NCI-H1092 treated with DMSO at 0.1 percent for 48 hours (cell line): ENCODE measurements around the gene GUCY1A1.
"Not testable (repeated sequence)": the region's sequence is repeated elsewhere in the genome, so short reads cannot be mapped to it uniquely, and the experiment has no call there.

Experiments used
- DNase-seq: peaks from one replicate; lab custom pipeline; 2025; lab: John Stamatoyannopoulos, UW

GUCY1A1 gene, protein sequence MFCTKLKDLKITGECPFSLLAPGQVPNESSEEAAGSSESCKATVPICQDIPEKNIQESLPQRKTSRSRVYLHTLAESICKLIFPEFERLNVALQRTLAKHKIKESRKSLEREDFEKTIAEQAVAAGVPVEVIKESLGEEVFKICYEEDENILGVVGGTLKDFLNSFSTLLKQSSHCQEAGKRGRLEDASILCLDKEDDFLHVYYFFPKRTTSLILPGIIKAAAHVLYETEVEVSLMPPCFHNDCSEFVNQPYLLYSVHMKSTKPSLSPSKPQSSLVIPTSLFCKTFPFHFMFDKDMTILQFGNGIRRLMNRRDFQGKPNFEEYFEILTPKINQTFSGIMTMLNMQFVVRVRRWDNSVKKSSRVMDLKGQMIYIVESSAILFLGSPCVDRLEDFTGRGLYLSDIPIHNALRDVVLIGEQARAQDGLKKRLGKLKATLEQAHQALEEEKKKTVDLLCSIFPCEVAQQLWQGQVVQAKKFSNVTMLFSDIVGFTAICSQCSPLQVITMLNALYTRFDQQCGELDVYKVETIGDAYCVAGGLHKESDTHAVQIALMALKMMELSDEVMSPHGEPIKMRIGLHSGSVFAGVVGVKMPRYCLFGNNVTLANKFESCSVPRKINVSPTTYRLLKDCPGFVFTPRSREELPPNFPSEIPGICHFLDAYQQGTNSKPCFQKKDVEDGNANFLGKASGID

GRCh38 chr4:155666344-155667221 lies at the start of gene GUCY1A1:
GUCY1A1 (plus strand) TSS chr4:155666848; CDS start chr4:155696868, 30,020 bp downstream.
- no peak for DNase-seq

GRCh38 chr4:155617296-155617695 lies 49.4 kb upstream of the GUCY1A1 start:
- DNase-seq, result no peak

DNA sequence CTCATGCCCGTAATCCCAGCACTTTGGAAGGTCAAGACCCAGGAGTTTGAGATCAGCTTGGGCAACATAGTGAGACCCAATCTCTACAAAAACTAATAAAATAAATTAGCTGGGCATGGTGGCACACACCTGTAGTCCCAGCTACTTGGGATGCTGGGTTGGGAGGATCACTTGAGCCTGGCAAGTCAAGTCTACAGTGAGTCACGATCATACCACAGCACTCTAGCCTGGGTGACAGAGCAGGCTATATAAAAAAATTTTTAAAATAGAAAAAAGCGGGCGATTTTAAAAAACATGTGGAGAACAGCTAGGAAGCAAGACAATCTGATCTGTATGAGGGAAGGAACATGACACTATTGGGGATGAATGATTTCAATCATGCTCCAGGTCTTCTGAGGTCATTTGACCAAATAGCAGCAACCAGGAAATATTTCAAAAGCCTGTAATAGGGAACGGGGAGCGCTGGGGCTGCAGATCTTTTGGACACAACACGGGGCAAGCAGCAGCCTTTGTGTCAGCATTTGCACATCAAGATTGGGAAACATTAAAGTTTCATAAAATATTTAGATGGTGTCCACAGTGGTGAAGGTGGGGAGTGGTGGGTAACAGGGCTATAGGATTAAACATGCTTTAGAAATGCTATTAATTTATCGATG lies 48.3 kb upstream of the GUCY1A1 start:
- no peak for DNase-seq

DNA sequence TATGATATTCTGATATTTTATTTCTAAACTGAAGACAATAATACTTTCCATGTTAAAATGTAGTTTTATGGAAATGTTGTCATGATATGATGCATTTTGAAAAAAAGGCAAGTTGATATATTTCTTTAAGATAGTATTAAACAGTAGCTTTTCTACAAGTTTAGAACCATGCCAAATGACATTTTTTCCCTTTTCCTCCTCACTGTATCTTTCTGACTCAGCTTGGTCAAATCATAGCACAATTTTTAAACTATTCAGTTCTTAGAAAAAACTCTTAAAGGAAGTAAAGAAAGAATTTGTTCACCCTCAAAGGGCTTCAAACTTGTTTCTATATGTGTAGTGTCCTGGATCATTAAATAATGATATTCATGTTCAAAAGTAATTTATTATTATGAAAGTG lies 46.0 kb upstream of the GUCY1A1 start:
- DNase-seq, result no peak

- no peak for DNase-seq
Observed at GRCh38 chr4:155624478-155624877, 42.2 kb upstream of the GUCY1A1 start.

DNA sequence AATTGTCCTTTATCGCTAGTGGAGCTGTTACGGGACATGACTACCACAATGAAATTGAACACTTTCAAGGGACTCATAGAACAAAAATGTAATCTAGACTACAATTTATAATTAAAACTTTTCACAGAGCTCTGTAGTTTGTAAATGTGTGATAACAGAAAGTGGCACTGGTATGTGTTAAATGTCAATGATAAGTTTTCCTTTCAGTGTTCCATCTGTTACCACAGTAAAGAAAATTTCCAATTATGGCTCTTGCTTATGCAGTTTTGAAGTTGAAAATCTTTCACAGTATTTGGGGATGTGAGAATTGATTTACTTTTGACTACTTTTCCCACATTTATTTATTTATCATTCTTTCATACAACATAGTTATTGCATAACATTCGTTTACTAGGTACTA lies 40.1 kb upstream of the GUCY1A1 start:
- DNase-seq, result no peak

- no peak for DNase-seq
Observed at GRCh38 chr4:155629183-155629825, 37.3 kb upstream of the GUCY1A1 start.

DNA sequence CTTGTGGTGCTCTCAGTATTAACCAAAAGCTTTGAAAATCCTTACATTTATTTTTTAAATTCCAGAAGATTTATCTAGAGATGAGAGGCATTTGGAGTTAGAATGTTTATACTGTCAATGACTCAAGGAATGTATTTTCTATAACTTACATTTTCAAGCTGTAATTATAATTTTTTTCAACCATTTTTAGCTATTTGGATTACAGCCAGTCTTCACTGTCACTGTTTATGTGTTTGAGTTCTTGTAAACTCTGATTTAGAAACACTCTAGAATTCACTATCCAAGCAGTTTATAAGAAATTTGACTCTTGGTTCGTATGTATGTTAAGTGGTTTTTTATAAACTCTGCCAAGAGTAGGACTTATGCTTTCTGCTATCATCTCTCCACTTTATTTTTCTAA lies 36.7 kb upstream of the GUCY1A1 start:
- no peak for DNase-seq

- no peak for DNase-seq
Observed at GRCh38 chr4:155632310-155632840, 34.3 kb upstream of the GUCY1A1 start.

GRCh38 chr4:155638195-155638965 lies 28.3 kb upstream of the GUCY1A1 start:
- no peak for DNase-seq

GRCh38 chr4:155639704-155640523 lies 26.7 kb upstream of the GUCY1A1 start:
- no peak for DNase-seq

DNA sequence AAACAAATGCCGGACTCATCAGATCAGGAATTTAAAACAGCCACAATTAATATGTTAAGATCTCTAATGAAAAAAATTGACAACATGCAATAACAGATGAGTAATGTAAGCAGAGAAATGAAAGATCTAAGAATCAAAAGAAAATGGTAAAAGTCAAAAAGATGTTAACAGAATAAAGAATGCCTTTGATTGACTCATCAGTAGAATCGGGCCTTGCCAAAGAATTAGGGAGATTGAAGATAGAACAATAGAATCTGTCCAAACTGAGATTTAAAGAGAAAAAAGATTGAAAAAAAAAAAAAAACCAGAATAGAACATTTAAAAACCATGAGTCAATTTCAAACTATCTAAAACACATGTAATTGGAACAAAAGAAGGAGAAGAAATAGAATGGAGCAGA lies 25.9 kb upstream of the GUCY1A1 start:
- no peak for DNase-seq

DNA sequence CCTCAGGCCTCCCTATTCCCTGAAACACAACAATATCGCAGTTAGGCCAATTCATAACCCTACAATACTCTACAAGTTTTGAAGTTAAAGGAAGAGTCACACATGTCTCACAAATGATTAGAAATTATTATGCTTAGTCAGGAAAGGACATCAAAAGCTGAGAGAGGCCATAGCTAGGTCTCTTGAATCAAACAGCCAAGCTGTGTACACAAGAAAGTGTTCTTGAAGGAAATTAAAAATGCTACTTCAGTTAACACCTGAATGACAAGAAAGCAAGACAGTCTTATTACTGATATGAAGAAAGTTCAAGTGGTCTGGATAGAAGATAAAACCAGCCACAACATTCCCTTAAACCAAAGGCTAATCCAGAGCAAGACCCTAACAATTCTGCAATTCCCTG lies 23.6 kb upstream of the GUCY1A1 start:
- no peak for DNase-seq

DNA sequence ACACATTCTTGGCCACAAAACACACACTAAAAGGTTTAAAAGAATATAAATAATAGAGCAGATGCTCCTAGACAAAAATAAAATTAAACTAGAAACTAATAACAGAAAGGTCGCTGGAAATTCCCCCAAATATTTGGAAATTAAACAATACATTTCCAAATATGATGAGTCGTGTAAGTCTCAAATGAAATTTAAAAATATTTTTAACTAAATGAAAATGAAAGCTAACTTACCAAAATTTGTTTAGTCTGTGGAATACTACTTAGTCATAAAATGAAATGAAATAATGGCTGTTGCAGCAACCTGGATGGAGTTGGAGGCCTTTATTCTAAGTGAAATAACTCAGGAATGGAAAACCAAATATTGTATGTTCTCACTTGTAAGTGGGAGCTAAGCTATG lies 20.6 kb upstream of the GUCY1A1 start:
- DNase-seq, result no peak

DNA sequence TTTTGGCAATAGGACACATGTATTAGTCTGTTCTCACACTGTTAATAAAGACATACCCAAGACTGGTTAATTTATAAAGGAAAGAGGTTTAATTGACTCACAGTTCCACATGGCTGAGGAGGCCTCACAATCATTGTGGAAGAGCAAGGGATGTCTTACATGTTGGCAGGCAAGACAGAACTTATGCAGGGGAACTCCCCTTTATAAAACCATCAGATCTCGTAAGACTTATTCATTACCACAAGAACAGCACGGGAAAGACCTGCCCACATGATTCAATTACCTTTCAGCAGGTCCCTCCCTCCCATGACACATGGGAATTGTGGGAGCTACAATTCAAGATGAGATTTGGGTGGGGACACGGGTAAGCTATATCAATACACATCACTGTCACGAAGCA lies 15.9 kb upstream of the GUCY1A1 start:
- not testable (repeated sequence) for DNase-seq

DNA sequence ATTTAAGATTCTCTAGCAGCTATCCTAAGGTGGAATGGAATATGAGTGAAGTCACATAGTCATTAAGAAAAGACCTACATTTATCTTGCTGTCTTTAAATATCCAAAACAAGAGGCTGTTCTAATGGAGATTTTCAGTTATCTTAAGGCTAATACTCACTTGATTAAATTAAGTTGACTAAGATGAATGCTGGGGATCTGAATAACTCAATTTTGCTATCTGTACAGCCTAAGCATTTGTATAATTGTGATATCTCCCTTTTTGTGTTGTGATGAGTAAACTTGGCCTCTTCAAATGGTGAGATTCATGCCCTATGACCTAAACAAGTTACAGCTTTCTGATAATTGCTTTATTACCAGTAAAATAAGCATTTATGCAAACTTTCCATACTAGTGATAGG lies 13.6 kb upstream of the GUCY1A1 start:
- no peak for DNase-seq

- no peak for DNase-seq
Observed at GRCh38 chr4:155656025-155656424, 10.6 kb upstream of the GUCY1A1 start.

DNA sequence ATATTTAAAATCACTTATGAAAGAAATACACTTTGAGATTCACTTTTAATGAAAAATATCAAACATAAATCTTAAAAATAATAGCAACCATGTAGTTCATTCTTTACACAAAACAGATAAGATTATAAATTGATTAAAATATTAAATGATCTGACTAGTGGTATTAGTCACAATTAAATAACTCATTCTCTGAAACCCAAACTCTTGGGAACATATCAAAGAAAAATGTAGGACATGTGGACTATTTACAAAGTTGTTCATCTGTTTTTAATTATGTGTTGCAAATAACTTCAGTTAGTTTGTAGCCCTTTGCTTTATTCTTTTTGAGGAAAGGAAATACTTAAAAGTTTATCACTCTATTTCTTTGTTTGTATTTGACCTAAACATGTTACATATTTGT lies 9.5 kb upstream of the GUCY1A1 start:
- no peak for DNase-seq

DNA sequence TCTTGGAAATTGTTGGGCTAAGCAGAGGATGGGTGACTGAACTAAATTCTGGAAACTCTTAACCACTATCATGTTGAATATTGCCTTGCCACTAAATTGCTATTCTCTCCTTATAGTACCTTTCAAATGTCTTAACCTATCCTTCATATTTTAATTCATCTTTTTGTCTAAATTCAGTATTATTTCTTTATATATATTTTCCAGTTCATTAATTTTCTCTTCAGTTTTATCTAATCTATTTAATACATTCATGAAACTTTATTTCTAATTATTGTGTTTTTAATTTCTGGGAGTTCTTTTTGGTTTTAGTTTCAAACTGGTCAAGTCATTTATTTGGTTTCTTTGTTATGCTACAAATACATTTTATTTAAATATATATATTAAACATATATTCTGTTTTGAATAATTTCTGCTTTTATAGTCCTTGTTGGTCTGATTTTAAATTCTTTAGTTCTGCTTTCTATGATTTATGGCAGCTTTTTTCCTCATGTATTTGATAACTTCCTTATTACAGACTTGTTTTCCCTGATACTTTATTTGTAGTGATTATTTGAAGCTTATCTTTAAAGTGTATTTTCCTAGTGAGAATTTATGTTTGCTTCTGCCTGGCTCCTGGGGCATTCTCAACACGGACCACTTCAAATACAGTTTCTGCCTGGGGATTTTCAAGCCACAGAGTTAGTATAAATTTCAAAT lies 8.5 kb upstream of the GUCY1A1 start:
- DNase-seq, result no peak
